ENCODE results near the gene DBF4B.

The DBF4B gene

GRCh38 chr17:44757045-44757917, 48.8 kb downstream of the DBF4B start:
- no peaks in the 10 kb centered on the region for H3K36me3 ChIP-seq (ENCODE audit: control insufficient read depth, insufficient read depth, low read length)
- H3K9ac ChIP-seq (ENCODE audit: low read length) = no peak overlapping the region
- no peak overlapping the region for H3K4me3 ChIP-seq (ENCODE audit: low read length)
- H3K27ac ChIP-seq (ENCODE audit: low read depth, low read length) = no peak overlapping the region
- peaks cover 3% of the 10 kb centered on the region for H3K4me1 ChIP-seq (ENCODE audit: control insufficient read depth, insufficient read depth, low read length)
- H3K27me3 ChIP-seq (ENCODE audit: control insufficient read depth, insufficient read depth, low read length) = peaks cover 22% of the 10 kb centered on the region

- Histone ChIP-seq H3K36me3 (ENCODE audit: control insufficient read depth, insufficient read depth, low read length) (no peaks in the 10 kb centered on the region), H3K4me1 (ENCODE audit: control insufficient read depth, insufficient read depth, low read length) (peaks cover 3% of the 10 kb centered on the region), H3K27me3 (ENCODE audit: control insufficient read depth, insufficient read depth, low read length) (peaks cover 22% of the 10 kb centered on the region), H3K9ac (ENCODE audit: low read length) (no peak overlapping the region), H3K4me3 (ENCODE audit: low read length) (no peak overlapping the region), H3K27ac (ENCODE audit: low read depth, low read length) (no peak overlapping the region)
Observed at GRCh38 chr17:44757918-44758413, 49.5 kb downstream of the DBF4B start.

DNA sequence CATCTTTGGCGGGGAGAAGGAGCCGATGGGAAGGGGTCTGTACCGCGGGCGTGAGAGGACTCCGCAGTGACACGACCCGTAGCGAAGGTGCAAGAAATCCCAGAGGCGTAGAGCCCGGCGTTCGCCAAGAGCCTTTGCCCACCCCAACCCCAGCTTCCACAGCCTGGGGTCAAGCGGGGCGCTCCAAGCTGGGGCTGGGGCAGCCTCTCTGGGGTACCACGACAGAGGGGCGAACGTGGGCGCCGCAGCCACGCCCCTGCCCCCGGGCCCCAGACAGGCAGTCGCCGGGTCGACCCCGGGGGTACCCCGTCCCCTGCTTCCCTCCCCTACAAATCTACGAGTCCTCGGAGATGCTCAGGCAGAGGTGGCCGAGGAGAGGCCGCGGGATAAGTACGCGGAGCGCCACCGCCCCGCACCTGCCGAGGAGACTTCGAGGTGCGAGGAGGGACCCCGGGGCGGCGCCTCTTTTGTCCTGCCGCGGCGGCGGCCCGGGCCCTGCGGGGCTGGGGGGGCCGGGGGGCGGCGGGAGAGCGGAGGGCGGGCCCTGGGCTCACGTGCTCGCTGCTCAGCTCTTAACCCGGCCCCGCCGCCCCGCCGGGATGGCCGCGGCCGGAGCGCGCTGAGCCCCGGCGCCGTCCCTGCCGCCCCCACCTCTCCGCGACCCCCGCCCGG, 50.1 kb downstream of the DBF4B start, which contains the start of gene ADAM11:
ADAM11 (plus strand) TSS at position 575 of the 672 bp plus-strand sequence. CDS start 212 bp downstream, outside the sequence.
- peak within 1 kb of the TSS; percentile 27 for H3K4me3 ChIP-seq (ENCODE audit: low read length)
- H3K27me3 ChIP-seq (ENCODE audit: control insufficient read depth, insufficient read depth, low read length) = peaks cover 22% of the 10 kb centered on the region
- H3K27ac ChIP-seq (ENCODE audit: low read depth, low read length) = no peak within 1 kb of the TSS
- H3K4me1 ChIP-seq (ENCODE audit: control insufficient read depth, insufficient read depth, low read length) = peaks cover 3% of the 10 kb centered on the region
- H3K36me3 ChIP-seq (ENCODE audit: control insufficient read depth, insufficient read depth, low read length) = no peaks in the 10 kb centered on the region
- H3K9ac ChIP-seq (ENCODE audit: low read length) = no peak within 1 kb of the TSS

- Histone ChIP-seq H3K27ac (ENCODE audit: low read depth, low read length) (no peak overlapping the region), H3K4me1 (ENCODE audit: control insufficient read depth, insufficient read depth, low read length) (peaks cover 3% of the 10 kb centered on the region), H3K27me3 (ENCODE audit: control insufficient read depth, insufficient read depth, low read length) (peaks cover 22% of the 10 kb centered on the region), H3K4me3 (ENCODE audit: low read length) (peak overlapping the region; percentile 27), H3K9ac (ENCODE audit: low read length) (no peak overlapping the region), H3K36me3 (ENCODE audit: control insufficient read depth, insufficient read depth, low read length) (no peaks in the 10 kb centered on the region)
Observed at GRCh38 chr17:44759086-44759915, 50.8 kb downstream of the DBF4B start.

GRCh38 chr17:44759916-44760243, 51.4 kb downstream of the DBF4B start:
- Histone ChIP-seq H3K27me3 (ENCODE audit: control insufficient read depth, insufficient read depth, low read length) (peaks cover 22% of the 10 kb centered on the region), H3K4me1 (ENCODE audit: control insufficient read depth, insufficient read depth, low read length) (peaks cover 3% of the 10 kb centered on the region), H3K27ac (ENCODE audit: low read depth, low read length) (no peak overlapping the region), H3K36me3 (ENCODE audit: control insufficient read depth, insufficient read depth, low read length) (no peaks in the 10 kb centered on the region), H3K4me3 (ENCODE audit: low read length) (no peak overlapping the region), H3K9ac (ENCODE audit: low read length) (no peak overlapping the region)

- H3K4me3 ChIP-seq (ENCODE audit: low read length) = no peak overlapping the region
- no peaks in the 10 kb centered on the region for H3K36me3 ChIP-seq (ENCODE audit: control insufficient read depth, insufficient read depth, low read length)
- peaks cover 22% of the 10 kb centered on the region for H3K27me3 ChIP-seq (ENCODE audit: control insufficient read depth, insufficient read depth, low read length)
- no peak overlapping the region for H3K27ac ChIP-seq (ENCODE audit: low read depth, low read length)
- no peak overlapping the region for H3K9ac ChIP-seq (ENCODE audit: low read length)
- peaks cover 3% of the 10 kb centered on the region for H3K4me1 ChIP-seq (ENCODE audit: control insufficient read depth, insufficient read depth, low read length)
Observed at GRCh38 chr17:44760474-44761308, 52.2 kb downstream of the DBF4B start.

DNA sequence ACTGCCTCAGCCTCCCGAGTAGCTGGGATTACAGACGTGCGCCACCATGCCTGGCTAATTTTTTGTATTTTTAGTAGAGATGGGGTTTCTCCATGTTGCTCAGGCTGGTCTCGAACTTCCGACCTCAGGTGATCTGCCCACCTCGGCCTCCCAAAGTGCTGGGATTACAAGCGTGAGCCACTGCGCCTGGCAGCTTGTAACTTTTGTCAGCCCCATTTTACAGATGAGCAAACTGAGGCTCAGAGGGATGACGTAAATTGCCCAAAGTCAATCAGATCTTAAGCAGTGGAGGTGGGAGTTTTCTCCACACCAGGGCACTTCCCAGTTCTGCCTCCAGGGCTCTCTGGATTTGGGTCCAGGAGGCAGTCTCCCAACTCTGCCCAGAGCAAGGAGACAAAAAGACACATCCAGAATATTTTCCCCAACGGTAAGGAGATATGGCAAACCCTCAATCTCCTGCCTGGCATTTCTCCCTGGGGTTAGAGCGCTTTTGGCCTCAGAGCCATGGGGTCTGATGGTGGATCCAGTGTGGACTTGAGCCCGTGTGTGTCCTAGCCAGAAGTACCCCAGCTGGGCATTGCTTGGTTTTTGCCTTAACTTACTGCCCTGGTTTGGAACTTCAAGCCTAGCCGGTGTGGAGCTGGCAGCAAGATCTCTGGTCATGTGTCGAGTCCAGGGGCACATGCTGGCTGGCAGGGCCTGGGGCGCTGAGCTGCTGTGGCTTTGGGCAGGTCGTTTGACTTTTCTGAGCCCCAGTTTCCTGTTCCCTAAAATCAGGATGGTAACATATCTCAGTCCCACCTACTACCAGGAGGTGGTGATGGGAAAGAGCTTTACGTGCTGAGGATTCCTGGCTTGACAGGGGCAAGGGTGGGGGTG, 53.7 kb downstream of the DBF4B start:
- H3K27ac ChIP-seq (ENCODE audit: low read depth, low read length) = no peak overlapping the region
- peaks cover 22% of the 10 kb centered on the region for H3K27me3 ChIP-seq (ENCODE audit: control insufficient read depth, insufficient read depth, low read length)
- no peak overlapping the region for H3K9ac ChIP-seq (ENCODE audit: low read length)
- H3K4me1 ChIP-seq (ENCODE audit: control insufficient read depth, insufficient read depth, low read length) = peaks cover 3% of the 10 kb centered on the region
- no peak overlapping the region for H3K4me3 ChIP-seq (ENCODE audit: low read length)
- H3K36me3 ChIP-seq (ENCODE audit: control insufficient read depth, insufficient read depth, low read length) = no peaks in the 10 kb centered on the region

DNA sequence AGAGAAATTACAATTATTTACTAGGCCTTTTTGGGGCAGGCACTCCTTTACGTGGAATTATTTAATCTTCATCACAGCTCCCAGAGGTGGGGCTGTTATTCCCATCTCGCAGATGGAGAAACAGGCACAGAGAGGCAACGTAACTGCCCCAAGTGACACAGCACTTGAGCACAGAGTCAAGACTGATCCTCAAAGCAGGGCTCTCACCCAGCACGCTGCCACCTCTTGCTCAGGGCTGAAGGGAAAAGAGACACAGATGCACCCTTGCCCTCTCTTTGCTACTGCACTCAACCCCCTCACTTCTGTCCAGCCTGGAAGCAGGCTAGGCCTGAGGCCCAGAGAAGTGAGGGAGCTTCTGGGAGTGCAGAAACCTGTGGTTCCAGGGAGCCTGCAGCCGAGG, 54.7 kb downstream of the DBF4B start:
- H3K4me1 ChIP-seq (ENCODE audit: control insufficient read depth, insufficient read depth, low read length) = peaks cover 3% of the 10 kb centered on the region
- H3K4me3 ChIP-seq (ENCODE audit: low read length) = no peak overlapping the region
- peaks cover 16% of the 10 kb centered on the region for H3K27me3 ChIP-seq (ENCODE audit: control insufficient read depth, insufficient read depth, low read length)
- H3K9ac ChIP-seq (ENCODE audit: low read length) = no peak overlapping the region
- no peak overlapping the region for H3K27ac ChIP-seq (ENCODE audit: low read depth, low read length)
- H3K36me3 ChIP-seq (ENCODE audit: control insufficient read depth, insufficient read depth, low read length) = no peaks in the 10 kb centered on the region

- no peak overlapping the region for H3K27ac ChIP-seq (ENCODE audit: low read depth, low read length)
- no peak overlapping the region for H3K4me3 ChIP-seq (ENCODE audit: low read length)
- H3K4me1 ChIP-seq (ENCODE audit: control insufficient read depth, insufficient read depth, low read length) = no peaks in the 10 kb centered on the region
- no peaks in the 10 kb centered on the region for H3K36me3 ChIP-seq (ENCODE audit: control insufficient read depth, insufficient read depth, low read length)
- H3K27me3 ChIP-seq (ENCODE audit: control insufficient read depth, insufficient read depth, low read length) = peaks cover 2% of the 10 kb centered on the region
- no peak overlapping the region for H3K9ac ChIP-seq (ENCODE audit: low read length)
Observed at GRCh38 chr17:44765965-44766364, 57.5 kb downstream of the DBF4B start.

- H3K36me3 ChIP-seq (ENCODE audit: control insufficient read depth, insufficient read depth, low read length) = no peaks in the 10 kb centered on the region
- no peaks in the 10 kb centered on the region for H3K4me1 ChIP-seq (ENCODE audit: control insufficient read depth, insufficient read depth, low read length)
Observed at GRCh38 chr17:44766409-44767038, 58.1 kb downstream of the DBF4B start.

More at GRCh38 chr17:44766409-44767038, 58.1 kb downstream of the DBF4B start:
- H3K27me3 ChIP-seq (ENCODE audit: control insufficient read depth, insufficient read depth, low read length) = no peaks in the 10 kb centered on the region
- no peak overlapping the region for H3K4me3 ChIP-seq (ENCODE audit: low read length)
- no peak overlapping the region for H3K27ac ChIP-seq (ENCODE audit: low read depth, low read length)
- no peak overlapping the region for H3K9ac ChIP-seq (ENCODE audit: low read length)

All from rectal smooth muscle tissue (tissue), 1 donor.